Right renal pelvis (tissue), 4 donors: ENCODE measurements around the gene C1orf21. TPM values are rescaled to one million over a fixed set of nuclear protein-coding genes. Genes with fewer than 3 reads are reported as not detected.

Experiments used
- DNase-seq, 4 donors: peaks; one replicate each; pipeline ENCODE4 v3.0.0-alpha.2; 2013; ENCODE audit warnings: low read depth in 4 of 4, low spot score in 3 of 4, missing footprints in 1 of 4
- polyA plus RNA-seq, 4 donors: library from polyadenylated mRNA; unstranded; fragments of 120-200 nt; gene quantifications; one replicate each; pipeline ENCODE4 v1.2.1, GENCODE V29; 2013; ENCODE audit not compliant: insufficient read length in 4 of 4

The C1orf21 gene
- polyA plus RNA-seq, 4 donors = 38.0 to 44.9 (median 40.7) TPM

GRCh38 chr1:184539580-184539979 is 152.8 kb downstream of the C1orf21 start:
- DNase-seq = no peak

DNA sequence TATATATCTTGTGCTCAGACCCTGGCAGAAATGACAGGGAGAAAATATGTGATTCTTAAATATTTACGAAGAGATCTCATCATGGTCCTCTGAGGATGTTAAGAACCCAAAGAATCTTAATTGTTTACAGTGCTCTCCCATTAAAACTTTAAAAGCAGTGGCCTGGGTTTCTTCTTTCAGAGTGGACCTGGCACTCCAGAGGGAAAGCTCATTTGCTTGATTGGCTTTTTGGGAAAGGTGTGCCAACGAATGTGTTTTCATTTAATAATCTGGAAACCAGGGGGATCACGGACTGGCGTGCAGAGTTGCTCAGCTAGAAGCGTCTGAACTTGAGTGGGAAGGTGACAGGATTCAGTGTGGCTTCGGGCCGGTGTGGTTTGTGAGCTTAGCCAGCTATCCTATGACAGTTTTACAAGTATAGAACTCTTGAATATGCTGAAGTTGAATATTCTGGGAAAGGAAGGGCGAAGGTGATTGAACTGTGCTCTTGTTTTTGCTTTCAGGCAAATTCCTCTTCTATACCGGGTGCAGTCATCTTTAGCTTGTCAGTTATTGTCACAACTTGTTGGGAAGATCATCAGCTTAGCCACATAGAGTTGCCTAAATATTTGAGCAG is 154.8 kb downstream of the C1orf21 start:
- DNase-seq = no peak

DNA sequence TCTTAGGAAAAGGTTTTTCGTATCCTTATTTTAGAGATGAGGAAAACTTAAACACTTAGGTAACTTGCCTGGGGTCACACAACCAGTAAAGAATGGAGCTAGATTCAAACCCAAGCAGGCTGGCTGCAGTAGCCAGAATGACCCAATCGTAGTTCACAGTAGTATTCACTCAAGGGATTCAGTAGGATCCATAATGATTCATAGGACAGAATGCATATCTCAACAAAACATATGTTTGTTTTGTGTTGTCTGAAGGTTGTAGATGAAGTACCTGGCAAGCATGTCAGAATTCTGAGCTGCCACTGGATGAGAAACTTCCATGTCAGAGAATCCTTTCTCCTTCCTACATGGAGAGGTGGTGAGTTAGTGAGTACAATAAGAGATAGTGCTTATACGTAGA is 155.5 kb downstream of the C1orf21 start:
- DNase-seq = no peak

GRCh38 chr1:184545601-184546000 is 158.8 kb downstream of the C1orf21 start:
- DNase-seq = no peak

- no peak for DNase-seq
Measured at GRCh38 chr1:184552446-184552845, 165.6 kb downstream of the C1orf21 start.

DNA sequence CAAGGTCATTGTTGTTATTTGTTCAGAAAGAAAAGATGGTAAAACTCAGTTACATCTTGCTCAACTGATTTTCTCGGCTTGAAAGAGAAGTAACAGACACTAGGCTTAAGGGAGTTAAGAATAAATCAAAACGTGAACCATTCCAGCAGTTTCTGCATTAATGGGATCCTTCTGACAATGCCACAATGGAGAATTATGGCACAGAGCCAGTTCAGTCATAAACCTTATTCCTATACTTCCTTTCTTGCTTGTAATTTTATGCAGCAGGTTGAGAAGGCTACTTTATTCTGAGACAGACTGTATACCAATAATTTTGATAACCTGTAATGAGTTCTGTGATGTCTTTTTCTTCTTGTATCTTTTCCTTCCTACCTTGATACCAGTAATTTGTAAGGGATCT is 167.0 kb downstream of the C1orf21 start:
- no peak for DNase-seq

GRCh38 chr1:184555665-184556641 is 169.1 kb downstream of the C1orf21 start:
- DNase-seq = no peak

DNA sequence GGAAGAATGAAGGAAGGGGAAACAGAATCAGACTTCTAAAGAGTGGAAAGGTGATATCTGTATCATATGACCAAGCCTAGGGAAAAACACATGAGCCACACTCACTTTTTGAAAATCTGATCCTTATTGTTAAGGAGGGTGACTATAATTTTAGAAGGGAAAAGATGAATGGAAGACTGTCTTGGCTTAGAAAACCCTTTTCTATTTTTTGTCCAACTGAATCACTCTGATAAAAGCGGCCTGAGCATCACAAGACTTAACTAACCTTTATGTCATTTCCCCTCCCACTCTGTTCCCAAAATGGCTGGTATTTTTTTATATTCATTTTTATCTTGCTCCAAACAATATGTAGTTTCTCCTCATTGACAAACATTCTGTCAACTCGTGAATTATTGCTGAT is 169.8 kb downstream of the C1orf21 start:
- no peak for DNase-seq

GRCh38 chr1:184557423-184558347 is 170.9 kb downstream of the C1orf21 start:
- no peak for DNase-seq

GRCh38 chr1:184558691-184559090 is 171.9 kb downstream of the C1orf21 start:
- no peak for DNase-seq

DNA sequence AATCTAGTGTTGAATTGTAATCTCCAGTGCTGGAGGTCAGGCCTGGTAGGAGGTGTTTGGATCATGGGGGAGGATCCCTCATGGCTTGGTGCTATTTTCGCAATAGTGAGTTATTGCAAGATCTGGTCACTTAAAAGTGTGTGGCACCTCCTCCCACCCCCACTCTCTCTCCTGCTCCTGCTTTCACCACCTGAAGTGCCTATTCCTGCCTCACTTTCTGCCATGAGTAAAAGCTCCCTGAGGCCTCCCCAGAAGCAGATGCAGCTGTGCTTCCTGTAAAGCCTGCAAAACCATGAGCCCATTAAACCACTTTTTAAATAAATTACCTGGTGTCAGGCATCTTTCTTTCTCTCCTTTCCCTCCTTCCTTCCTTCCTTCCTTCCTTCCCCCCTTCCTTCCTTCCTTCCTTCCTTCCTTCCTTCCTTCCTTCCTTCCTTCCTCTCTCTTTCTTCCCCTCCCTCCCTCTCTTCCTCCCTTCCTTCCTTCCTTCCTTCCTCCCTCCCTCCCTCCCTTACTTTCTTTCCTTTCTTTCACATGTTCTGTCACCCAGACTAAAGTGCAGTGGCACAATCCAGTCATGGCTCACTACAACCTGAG is 172.4 kb downstream of the C1orf21 start:
- DNase-seq = no peak

- no peak for DNase-seq
Measured at GRCh38 chr1:184562806-184563205, 176.0 kb downstream of the C1orf21 start.

- DNase-seq = peak in 1 of 4 donors; percentile 18
Measured at GRCh38 chr1:184563308-184563707, 176.5 kb downstream of the C1orf21 start.

- no peak for DNase-seq
Measured at GRCh38 chr1:184567009-184567408, 180.2 kb downstream of the C1orf21 start.

- DNase-seq = no peak
Measured at GRCh38 chr1:184567637-184568036, 180.8 kb downstream of the C1orf21 start.

GRCh38 chr1:184568148-184568547 is 181.3 kb downstream of the C1orf21 start:
- no peak for DNase-seq

GRCh38 chr1:184569106-184569505 is 182.3 kb downstream of the C1orf21 start:
- DNase-seq = no peak

DNA sequence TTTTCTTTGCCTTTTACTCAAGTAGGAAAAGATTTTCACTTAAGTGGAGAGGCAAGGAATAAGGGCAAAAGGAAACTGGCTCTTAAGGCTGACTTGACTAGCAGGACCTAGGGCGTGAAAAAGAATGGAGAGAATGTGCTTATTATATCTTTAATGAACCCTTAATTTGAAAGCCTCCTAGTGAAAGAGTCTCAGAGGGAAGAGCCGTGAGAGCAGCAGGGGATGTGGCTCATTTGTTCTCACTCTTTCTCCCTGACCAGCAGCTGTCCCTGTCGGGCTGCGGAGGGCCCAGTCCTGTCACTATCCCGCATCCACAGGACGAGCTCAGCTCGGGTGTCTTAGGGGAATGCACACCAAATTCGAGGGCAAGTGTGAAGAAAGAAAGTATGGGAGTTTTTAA is 187.8 kb downstream of the C1orf21 start:
- no peak for DNase-seq

DNA sequence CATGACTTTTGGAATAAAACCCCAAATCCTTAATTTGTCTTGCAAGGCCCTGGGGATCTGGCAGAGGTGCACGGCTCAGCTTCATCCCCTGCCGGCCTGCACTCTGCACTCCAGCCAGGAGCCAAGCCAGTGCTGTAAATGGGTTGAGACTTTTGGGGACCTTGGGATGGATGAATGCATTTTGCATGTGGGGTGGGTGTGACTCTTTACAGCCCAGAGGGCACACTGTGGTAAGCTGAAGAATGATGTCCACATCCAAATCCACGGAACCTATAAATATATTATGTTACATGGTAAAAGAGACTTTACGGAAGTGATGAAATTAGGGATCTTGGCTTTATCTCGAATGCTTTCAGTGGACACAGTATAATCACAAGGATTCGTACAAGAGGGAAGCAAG is 190.0 kb downstream of the C1orf21 start:
- DNase-seq = no peak

DNA sequence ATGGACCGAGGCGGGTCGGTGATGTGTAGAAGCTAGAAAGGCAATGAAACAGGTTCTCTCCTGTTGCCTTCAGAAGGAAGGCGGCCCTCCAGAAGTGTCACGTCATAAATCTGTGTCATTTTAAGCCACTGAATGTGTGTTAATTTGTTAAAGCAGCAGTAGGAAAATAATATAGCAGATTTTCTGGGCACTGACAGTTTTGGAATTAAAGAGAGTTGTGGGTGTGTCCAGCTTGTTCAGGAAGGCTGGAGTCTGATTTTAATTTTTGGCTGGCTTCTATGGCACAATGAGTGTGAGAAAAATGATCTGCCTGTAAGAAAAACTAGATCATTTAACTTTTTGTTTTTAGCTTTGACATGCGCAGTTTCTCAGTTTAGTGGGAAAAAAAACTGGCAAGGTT is 190.5 kb downstream of the C1orf21 start:
- DNase-seq = no peak
